ENCODE data around the gene NOTCH2NLA.
"Not testable (repeated sequence)": the region's sequence is repeated elsewhere in the genome, so short reads cannot be mapped to it uniquely, and the experiment has no call there.

NOTCH2NLA gene

GRCh38 chr1:146228710-146229477, at the start of gene NOTCH2NLA:
Gene NOTCH2NLA, minus strand, starts transcription at chr1:146229021. Its CDS starts 39,684 bp downstream, at chr1:146189337.
- not testable (repeated sequence) for DNase-seq (ENCODE audit: low read depth)

GRCh38 chr1:146278346-146278745, 49.5 kb upstream of the NOTCH2NLA start:
- not testable (repeated sequence) for DNase-seq (ENCODE audit: low read depth)

- DNase-seq (ENCODE audit: low read depth), result not testable (repeated sequence)
These were observed 48.3 kb upstream of the NOTCH2NLA start for GRCh38 chr1:146277087-146277486.

- not testable (repeated sequence) for DNase-seq (ENCODE audit: low read depth)
These were observed 45.3 kb upstream of the NOTCH2NLA start for GRCh38 chr1:146274083-146274482.

GRCh38 chr1:146273194-146273593, 44.4 kb upstream of the NOTCH2NLA start:
- not testable (repeated sequence) for DNase-seq (ENCODE audit: low read depth)

GRCh38 chr1:146272734-146273133, 43.9 kb upstream of the NOTCH2NLA start:
- DNase-seq (ENCODE audit: low read depth), result not testable (repeated sequence)

- DNase-seq (ENCODE audit: low read depth), result not testable (repeated sequence)
These were observed 43.2 kb upstream of the NOTCH2NLA start for GRCh38 chr1:146271977-146272376.

- not testable (repeated sequence) for DNase-seq (ENCODE audit: low read depth)
These were observed 41.3 kb upstream of the NOTCH2NLA start for GRCh38 chr1:146270129-146270528.

- DNase-seq (ENCODE audit: low read depth), result not testable (repeated sequence)
These were observed 37.4 kb upstream of the NOTCH2NLA start for GRCh38 chr1:146266179-146266748.

- DNase-seq (ENCODE audit: low read depth), result not testable (repeated sequence)
These were observed 35.9 kb upstream of the NOTCH2NLA start for GRCh38 chr1:146264761-146265160.

GRCh38 chr1:146260006-146260730, 31.3 kb upstream of the NOTCH2NLA start:
- not testable (repeated sequence) for DNase-seq (ENCODE audit: low read depth)

GRCh38 chr1:146257992-146258552, 29.3 kb upstream of the NOTCH2NLA start:
- not testable (repeated sequence) for DNase-seq (ENCODE audit: low read depth)

- DNase-seq (ENCODE audit: low read depth), result not testable (repeated sequence)
These were observed 25.9 kb upstream of the NOTCH2NLA start for GRCh38 chr1:146254569-146255197.

GRCh38 chr1:146253249-146253855, 24.5 kb upstream of the NOTCH2NLA start:
- DNase-seq (ENCODE audit: low read depth), result not testable (repeated sequence)

- not testable (repeated sequence) for DNase-seq (ENCODE audit: low read depth)
These were observed 22.7 kb upstream of the NOTCH2NLA start for GRCh38 chr1:146251523-146251922.

- DNase-seq (ENCODE audit: low read depth), result not testable (repeated sequence)
These were observed 19.8 kb upstream of the NOTCH2NLA start for GRCh38 chr1:146248643-146249042.

GRCh38 chr1:146236626-146237025, 7.8 kb upstream of the NOTCH2NLA start:
- not testable (repeated sequence) for DNase-seq (ENCODE audit: low read depth)

- DNase-seq (ENCODE audit: low read depth), result not testable (repeated sequence)
These were observed 7.3 kb upstream of the NOTCH2NLA start for GRCh38 chr1:146236026-146236601.

- not testable (repeated sequence) for DNase-seq (ENCODE audit: low read depth)
These were observed 608 bp downstream of the NOTCH2NLA start for GRCh38 chr1:146228144-146228682.

- not testable (repeated sequence) for DNase-seq (ENCODE audit: low read depth)
These were observed 54.3 kb downstream of the NOTCH2NLA start for GRCh38 chr1:146174531-146174930.

- DNase-seq (ENCODE audit: low read depth), result not testable (repeated sequence)
These were observed 61.1 kb downstream of the NOTCH2NLA start for GRCh38 chr1:146167740-146168139.
